DMS 273 (cell line): ENCODE data around the gene MINDY4.
A peak's percentile ranks its signal among the peaks of the same experiment; 100 is the strongest.

Experiments used
- DNase-seq: peaks from one replicate; lab custom pipeline; 2025; ENCODE audit not compliant: unreplicated experiment; lab: John Stamatoyannopoulos, UW

The MINDY4 gene

DNA sequence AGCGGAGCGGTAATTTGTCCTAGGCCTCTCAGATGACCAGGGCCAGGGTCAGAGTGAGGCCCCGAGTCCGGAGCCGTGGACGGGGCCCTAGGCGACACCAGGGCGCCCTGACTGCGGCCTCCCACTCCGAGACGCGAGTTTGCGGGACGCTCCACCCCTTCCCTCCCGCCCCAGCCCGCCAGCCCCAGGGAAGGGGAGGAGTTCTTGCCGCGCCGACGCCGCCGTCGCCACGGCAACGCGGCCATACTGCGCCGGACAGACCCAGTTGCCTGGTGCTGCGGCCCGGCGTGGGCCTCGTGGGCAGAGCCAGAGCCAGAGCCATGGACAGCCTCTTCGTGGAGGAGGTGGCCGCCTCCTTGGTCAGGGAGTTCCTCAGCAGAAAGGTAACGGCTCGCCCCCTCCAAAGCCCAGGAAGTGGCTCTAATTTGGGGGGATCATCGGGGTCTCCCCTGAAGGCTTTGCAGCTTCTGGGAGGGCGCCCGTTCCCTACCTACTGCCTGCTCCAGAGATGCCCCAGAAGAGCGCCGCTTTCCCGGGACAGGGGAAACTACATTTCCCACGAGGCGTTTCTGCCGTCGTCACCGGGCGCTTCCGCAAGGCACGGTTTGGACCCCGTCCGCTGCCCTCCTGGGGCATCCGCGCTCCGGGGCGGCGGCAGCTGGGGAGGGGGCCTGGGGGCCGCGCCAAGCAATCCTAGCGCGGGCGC, at the start of gene MINDY4:
Gene MINDY4, plus strand, starts transcription at position 244 of the 706 bp plus-strand sequence. Its CDS starts 77 bp downstream, at position 321.
- DNase-seq = peak; percentile 98

DNA sequence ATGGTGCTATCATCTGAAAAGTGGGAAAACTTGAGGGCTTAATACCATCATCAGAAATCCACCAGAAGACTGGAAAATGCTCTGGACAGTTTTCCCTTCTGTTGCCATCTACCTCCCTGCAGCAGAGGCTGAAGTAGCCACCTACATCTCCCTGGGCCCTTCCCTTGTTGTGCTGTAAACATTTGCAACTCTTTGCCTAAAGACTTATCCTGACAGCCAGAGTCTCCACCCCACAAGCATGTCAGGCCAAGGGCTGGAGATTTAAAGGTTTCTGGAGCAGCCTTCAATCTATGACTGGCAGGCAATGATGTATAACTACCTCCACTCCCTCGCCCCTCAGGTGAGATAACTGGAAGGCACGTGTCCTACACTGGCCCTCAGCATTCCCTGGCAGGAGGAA, 49.0 kb upstream of the MINDY4 start:
- no peak for DNase-seq

DNA sequence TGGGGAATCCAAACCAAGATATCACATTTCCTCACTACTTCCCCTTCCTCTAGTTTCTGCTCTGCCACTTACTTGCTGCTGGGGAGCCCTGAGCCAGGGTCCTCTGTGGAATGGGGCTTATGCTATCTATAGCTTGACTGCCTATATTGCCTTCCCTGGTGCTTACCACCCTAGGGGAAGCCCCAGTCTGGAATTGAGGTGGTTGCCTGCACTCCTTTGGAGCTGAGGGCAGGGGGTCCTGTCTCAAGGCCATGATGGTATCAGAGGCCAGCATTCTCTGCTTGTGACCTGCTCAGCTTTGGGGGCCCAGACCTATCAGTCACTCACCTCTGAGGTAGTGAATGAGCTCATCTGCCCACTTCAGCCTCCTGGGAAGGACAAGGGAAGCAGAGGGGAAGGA, 48.5 kb upstream of the MINDY4 start:
- DNase-seq = no peak

DNA sequence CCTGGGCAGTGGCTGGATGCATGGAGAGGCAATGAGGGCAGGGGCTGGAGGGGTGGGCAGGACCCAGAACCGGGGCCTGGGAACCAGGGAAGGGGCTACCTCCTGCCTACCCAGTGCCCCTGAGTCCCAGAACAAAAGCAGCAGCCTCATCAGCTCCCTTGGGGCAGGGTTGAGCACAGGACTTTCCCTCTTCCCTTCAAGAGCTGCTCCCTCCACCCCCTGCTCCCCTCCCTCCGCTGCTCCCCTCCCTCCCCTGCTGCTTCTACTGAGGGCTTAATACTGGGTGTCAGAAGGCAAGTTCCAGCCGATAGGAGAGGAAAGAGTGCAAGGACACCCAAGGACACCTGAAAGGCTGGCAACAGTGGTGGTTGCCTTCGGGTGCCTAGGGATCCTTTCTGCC, 47.4 kb upstream of the MINDY4 start:
- no peak for DNase-seq

DNA sequence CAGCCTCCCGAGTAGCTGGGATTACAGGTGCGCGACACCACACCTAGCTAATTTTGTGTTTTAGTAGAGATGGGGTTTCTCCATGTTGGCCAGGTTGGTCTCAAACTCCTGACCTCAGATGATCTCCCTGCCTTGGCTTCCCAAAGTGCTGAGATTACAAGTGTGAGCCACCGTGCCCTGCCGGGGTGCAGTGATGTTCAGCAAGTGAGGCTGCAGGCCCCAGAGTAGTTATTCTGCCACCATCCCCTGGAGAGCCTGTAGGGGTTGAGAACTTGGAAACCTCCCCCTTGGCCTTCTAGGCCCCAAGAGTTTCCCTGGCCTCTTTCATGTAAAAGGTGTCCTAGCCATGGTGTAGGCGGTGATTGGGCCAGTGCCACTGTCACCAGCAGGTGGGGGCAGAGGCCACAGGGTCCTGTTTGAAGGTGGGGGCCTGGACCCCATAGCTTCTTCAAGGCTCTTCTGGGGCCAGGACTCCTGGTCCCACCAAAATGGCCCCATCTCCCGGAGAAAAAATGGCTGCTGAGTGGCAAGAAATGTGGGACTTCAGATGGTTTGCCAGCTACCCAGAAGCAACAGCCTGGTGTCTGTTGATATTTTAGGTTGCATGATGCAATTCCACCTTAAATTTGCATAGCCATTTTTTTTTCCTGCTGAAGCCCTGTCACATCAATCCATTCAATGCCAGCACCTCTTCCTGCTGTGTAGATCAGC, 44.8 kb upstream of the MINDY4 start:
- DNase-seq = no peak

DNA sequence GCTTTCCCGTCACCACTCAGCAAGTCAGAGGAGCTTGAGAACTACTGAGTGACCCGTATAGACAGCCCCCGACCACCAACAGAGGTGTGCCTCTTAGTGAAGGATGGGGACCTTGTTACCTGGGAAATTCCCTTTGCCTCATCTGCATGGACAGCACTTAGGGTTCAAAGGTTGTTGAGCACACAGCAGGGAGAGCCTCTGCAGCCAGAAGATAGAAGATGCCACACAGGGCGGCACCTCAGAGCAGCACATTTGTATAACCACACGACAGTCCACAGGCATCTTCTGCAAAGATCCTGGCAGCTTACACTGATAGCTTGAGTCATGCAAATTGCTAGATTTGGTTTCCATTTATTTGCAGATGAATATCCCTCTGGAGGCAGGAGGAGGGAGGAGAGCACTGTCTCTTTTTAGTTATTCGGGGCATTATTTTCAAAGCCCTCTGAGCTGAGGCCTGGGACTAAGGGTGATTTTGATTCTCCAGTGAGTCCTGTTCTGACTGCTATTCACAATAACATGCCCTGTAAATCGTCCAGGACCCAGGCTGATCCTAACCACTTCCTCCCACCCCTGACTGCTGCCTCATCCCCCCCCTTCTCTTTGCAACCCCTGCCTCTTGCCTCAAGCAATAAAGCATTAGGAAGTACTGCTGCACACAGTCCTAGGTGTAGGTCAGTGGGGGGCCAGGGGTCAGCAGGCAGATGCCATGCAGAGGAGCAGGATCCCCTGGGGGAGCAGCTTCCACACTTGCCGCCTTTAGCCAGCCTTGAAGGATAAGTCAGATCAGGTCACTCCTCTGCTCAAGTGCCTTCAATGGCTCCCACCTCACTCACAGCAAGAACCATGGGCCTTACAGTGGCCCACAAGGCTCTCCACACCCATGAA, 43.9 kb upstream of the MINDY4 start:
- DNase-seq = no peak

DNA sequence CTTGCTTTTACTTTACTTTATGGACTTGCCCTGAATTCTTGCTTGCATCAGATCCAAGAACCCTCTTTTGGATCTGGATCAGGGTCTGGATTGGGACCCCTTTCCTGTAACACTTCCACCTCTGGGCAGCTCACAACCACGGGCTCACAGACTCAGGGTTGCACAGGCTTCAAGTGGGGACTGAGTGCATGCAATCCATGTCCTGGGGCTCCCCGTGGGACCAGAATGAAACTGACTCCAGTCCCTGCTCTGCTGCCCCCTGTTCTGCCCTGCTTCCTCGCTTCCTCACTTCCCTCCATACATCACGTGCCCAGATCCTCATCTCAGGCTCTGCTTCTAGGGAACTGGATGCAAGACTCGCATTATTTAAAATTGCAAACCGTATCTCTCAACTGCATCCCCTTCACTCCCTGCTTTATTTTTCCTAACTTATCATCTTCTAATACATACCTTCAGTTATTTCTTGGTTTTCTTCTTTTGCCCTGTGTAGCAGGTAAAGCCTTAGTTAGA, 42.6 kb upstream of the MINDY4 start:
- no peak for DNase-seq

DNA sequence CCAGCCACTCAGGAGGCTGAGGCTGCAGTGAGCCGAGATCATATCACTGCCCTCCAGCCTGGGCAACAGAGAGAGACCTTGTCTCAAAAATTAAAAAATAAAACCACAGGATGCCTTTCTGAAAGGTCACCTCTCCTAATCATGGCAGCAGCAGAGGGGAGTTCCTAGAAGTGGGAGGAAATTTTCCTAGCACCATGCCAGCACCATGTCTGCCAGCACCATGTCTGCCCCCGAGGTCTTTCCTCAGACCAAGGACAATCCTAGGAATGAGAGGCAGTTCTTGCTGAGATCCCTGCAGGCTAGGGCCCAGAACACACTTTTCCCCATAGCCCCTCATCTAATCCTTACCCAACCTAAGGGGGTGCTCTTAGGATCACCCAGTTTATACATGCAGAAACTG, 41.6 kb upstream of the MINDY4 start:
- no peak for DNase-seq

DNA sequence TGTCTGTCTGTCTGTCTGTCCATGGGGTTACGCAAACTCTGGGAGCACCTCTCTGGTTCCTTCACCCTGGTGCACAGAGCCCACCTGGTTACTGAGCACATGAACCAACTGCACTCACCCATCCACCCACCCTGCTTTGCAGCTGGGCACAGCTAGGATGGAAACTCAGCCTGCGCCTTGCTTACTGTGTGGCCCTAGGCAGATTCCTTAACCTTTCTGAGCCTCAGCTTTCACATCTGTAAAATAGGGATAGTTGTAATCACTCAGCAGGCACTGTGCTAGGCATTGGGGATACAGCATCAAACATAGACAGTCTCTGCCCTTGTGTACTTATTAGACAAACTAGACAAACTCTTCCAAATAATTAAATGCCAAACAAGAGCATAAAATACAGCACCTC, 41.1 kb upstream of the MINDY4 start:
- no peak for DNase-seq

DNA sequence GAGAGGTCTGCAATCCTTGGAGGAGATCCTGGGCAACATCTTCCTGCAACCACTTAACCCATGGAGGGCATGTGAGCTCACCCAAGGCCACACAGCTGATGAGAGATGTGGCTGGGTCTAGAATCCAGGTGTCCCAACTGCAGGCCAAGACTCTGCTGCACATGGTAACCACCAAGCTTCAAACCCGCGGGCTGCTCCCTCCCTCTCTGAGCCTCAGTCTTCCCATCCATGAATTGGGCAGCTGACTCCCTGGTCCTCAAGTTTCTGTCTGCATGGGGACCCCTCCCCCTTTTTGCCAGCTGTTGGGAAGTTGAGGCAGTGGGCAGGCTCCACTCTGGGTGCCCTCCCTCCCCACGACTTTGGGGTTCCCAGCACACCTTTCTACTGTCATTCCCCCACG, 40.2 kb upstream of the MINDY4 start:
- DNase-seq = no peak

DNA sequence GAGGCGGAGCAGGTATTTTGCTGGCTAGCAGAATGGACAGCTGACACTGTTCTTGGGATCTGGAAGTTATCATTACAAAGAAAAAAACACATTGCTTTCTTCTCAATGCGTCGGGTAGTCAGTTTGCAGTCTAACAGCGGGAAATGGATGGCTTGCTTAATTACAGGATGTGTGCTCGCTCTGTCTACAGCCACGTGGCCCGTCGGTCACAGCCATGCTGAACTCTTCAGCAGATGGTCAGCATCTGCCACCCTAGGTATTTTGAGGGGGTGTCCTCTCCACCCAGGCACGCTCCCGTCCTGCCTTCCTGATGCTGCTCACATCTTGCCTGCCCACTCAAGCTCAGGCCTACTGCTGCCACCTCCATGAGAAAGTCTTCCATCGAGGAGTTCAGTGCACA, 39.6 kb upstream of the MINDY4 start:
- DNase-seq = peak; percentile 94

DNA sequence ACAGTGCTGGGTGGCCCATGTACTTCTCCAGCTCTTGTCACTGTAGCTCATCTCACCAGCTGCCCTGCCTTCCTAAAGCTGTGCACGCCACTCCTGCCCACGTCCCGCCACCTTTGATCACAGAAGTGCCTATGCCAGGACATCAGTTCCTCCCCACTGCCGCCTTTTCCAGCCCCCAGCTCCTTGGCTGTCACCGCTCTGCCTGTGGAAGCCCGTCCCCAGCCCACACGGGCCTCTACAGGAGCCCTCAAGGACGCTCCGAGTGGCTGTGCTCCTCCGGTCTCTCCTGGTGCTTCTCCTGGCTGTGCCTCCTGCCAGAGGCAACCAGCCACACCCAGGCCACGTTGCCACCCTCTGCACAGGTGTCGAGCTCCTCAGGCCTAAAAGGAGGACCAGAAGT, 38.6 kb upstream of the MINDY4 start:
- DNase-seq = no peak

DNA sequence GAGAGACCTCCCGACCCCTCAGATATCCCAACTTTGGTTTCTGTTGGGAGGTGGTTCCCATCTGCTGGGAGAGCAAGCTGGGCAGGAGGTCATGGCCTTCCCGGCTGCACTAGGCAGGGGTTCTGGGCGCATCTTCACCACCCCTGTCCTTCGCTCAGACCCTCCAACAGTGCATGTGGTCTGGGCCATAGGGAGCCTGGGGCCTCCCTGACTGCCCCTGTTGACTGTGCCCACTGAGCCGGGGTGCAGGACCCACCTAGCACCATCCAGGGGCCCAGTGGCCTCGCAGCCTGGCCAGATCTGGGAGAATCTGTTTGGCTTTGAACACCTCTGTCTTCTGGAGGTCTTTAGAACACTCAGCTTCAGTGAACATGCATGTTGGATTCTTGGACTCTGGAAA, 38.0 kb upstream of the MINDY4 start:
- no peak for DNase-seq

DNA sequence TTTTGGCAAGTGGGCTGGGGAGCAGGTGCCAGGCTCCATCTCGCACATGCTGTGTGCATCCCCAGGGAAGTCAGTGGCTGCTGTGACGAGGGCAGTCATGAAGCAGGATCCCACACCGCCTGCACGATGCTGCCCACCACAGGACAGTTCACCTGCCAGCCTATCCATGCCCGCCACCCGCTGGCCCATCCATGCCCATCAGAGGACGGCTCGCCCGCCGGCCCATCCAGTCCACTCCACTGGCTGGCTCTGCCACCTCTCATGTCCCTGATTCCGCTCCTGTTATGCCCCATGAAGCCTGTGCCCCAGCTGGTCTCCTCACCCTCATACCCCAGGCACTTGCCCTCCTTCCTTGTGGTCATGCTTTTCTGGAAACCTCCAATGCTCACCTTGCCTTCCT, 37.5 kb upstream of the MINDY4 start:
- DNase-seq = no peak

DNA sequence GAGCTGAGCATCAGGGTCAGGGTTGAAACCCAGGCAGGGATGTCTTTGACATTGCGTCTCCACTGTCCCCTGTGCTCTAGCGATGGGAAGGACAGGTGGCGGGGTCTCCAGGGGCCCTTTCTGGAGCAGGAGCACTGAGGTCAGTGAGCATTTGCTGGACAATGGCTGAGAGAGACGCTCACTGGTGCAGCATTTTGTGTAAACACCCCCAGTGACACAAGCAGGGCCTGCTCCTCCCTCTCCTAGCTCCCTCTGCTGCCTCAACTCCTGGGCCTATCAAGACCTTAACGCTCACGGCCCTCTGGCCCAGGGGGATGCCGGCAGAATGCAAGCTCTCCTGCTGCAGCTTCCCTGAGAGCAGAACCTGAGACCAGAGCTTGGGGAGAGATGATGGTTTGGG, 36.7 kb upstream of the MINDY4 start:
- DNase-seq = no peak

DNA sequence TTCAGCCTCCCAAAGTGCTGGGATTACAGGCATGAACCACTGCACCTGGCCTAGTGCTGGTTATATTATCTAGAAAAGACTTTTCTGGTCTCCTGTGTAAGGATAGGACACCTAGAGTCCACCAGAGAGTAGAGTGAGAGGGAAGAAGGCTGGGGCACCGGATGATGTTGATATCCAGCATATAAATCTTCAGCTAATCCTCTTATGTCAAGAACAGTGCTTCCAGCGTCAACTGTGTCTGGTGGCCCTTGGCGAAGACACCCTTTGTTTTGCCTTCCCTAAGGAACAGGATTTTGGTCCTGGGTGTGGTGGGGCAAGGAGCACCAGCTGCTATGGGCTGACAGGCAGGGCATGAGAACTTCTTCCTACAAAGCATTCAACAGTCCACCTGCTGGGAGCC, 35.6 kb upstream of the MINDY4 start:
- no peak for DNase-seq

DNA sequence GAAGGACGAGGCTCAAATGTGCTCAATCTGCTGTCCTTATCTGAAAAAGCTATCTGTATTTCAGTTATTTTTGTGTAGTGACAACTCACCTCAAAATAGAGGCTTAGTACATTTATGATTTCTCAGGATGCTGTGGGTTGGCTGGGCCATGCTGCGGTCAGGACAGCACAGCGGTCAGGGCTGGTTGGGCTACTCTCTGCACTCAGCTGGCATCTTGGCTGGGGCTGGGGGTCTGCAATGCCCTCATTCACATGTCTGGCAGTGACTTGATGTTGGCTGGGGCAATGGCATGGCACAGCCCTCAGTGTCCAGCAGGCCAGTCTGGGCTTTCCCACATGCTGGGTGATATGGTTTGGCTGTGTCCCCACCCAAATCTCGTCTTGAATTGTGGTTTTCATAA, 34.9 kb upstream of the MINDY4 start:
- no peak for DNase-seq

DNA sequence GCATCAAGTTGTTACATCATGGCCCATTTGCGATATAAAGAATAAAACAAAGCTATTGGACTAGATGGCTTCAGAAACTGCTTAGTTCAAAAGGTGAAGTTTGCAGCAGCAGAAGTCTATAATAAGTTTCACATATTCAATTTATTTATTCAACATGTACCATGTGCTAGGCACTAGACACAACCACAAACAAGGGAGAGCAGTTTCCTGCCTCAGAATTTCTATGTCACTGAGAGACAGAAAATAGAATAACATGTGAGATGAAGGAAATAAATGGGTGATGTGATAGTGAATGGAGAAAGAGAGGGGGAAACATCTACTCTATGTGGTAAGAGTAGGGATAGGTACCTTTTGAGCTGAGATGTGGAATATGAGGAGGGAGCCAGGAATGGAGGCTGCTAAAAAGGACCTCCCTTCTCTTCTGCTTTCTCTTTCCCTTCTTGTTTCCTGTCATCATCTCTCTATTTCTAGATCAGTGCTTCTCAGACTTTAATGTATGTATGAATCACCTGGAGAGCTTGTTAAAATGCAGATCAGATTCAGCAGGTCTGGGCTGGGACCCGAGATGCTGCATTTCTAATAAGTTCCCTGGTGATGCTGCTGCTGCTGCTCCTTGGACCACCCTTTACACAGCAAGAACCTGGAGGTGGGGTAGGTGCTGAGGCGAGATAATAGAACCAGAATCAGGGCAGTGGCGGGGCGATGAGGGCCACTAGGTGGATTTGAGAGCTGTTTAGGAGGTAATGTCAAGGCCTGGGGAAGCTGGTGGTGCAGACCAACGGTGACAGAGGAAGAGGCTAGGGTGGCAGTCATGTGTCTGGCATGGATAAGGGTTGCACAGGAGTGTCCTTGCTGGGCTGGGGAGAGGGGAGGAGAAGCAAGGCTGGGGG, 32.9 kb upstream of the MINDY4 start:
- no peak for DNase-seq

DNA sequence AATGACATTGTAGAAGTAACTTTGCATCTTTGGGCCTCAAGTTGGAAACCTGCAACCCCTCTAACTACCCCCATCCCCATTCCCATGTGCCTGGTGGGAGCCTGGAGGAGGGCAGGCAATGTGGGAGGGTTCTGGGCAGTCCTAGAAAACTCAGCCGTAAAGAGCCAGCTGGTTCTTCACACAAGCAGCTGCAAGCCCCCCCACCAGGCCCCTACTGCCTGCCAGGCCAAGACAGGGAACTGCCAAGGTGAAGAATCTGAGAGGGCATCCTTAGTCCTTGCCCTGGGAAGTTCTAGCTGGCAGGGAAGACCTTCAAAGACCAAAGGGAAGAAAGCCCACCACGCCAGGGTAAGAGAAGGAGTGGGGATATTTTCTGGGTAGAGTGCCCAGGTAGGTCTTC, 31.5 kb upstream of the MINDY4 start:
- peak; percentile 57 for DNase-seq

DNA sequence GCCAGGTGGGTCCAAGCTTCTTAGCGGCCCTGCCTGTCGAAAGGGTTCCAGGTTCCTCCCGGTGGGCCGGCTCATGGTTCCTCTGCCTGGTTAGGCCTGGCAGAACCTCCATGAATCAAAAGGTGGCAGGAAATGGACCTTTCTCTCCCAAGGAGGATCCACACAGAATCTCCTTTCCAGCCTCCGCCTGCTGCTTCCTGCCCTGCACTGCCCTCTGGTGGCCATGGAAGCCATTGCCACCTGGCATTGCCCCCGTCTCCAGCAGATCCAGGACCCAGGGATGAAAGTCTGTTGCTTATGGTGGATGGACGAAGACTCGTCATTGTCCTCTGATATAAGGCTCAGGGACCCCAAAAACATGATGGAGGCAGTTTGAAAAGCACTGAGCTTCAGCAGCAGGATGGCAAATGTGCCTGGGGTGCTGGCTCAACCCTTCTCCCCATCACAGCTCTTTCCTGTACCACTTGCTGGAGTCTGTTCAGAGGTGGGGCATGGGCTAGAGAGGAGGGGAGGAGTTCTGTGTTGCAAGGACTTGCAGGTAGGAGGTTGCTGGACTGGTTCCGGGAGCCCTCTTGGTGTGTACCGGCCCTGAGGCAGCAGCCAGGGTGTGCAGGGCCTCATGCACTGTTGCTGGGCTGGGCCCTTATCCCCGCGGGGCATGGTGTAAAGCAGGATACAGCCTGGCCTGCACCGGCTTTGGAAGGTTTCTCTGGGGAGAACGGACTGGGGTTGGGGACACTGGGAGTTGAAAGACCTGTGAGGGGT, 30.6 kb upstream of the MINDY4 start:
- DNase-seq = peak; percentile 98
